Measurements from ENCODE around the gene LCN2.

LCN2 gene

DNA sequence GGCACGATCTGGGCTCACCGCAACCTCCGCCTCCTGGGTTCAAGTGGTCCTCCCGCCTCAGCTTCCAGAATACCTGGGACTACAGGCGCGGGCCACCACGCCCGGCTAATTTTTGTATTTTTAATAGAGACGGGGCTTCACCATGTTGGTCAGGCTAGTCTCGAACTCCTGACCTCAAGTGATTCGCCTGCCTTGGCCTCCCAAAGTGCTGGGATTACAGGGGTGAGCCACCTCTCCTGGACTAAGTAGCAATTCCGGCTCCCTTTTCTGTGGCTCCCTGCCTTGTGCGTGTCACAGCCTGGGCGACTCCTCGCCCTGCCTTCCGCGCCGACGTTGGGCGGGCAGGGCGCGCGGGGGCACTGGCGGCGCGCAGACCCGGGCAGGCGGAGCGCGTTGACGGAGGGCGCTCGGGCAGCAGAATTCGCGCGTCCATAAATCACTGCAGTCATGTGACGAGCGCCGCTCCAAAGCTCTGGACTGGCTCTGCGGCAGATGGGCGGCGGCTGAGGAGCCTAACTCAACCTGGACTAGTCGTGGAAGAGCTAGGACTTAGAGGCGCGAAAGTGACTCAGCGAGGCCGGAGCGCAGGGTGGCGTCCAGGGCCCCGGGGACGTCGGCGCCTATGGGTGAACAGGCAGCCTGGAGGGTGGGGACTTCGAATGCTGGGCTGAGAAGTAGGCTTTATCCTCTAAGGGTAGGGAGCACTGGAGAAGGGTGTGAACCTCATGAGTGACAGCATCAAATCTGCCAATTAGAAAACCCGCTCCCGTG is 43.5 kb downstream of the LCN2 start:
- DNase-seq (ENCODE audit: low read depth in 4 of 4, low spot score in 1 of 4) = peak in 2 of 4 experiments; percentile 19 to 41

DNA sequence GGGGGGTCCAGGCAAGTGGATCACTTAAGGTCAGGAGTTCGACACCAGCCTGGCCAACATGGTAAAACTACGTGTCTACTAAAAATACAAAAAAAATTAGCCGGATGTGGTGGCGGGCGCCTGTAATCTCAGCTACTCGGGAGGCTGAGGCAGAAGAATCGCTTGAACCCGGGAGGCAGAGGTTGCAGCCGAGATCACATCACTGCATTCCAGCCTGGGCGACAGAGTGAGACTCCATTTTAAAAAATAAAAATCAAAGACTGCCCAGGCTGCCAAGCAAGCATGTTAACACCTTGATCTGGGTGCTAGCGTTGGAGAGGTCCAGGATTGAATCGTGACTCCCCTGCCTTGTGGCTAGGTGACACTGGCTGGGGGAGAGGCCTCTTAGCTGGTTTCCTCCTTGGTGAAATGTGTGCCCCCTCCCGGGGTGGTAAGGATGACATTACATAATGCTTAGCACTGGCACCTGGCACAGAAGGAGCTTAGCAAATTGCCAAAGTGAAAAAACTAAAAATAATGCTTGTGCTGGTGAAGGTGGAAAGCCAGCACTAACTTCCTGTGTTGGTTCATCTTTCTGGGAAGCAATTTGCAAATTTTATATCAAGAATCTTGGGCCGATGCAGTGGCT is 44.3 kb downstream of the LCN2 start:
- no peak for DNase-seq (ENCODE audit: low read depth in 4 of 4, low spot score in 1 of 4)

DNA sequence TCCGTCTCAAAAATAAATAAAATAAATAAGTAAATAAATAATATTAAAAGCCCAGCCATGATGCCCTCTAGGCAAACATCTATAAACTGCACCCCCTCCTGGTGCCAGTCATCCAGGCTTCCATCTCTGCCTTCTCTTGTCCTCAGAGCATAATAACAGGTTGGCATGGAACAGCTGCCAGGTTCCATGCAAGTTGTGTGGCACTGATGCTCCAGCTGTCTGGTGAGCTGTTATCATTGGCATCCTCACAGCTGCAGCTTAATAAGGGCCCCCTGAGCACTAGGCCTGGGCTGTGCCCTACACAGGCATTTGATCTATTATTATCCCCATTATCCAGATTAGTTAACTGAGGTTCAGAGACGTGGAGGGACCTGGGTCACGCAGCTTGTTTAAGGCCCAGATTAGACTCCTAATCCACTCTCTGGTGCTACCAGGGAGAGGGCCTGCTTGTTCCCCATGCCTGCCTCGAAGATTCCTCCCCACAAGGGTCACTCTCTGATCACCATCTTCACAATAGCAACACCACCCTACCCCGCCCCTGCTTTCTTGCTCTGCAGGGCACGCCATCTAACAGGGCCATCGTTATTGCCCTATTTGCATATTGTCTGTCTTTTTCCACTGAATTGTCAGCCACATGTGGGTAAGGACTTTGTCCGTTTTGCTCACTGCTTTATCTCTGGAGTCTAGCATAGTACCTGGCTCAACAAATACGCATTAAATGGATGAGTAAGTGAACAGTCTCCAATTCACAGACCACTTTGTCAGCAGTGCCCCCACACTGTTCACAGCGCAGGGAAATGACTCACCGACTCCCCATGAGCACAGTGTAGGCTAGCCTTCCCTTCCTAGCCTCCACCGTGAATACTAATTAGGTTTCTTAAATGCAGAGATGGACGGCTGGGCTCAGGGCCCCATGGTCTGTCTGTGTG is 52.5 kb downstream of the LCN2 start:
- no peak for DNase-seq (ENCODE audit: low read depth in 4 of 4, low spot score in 1 of 4)

DNA sequence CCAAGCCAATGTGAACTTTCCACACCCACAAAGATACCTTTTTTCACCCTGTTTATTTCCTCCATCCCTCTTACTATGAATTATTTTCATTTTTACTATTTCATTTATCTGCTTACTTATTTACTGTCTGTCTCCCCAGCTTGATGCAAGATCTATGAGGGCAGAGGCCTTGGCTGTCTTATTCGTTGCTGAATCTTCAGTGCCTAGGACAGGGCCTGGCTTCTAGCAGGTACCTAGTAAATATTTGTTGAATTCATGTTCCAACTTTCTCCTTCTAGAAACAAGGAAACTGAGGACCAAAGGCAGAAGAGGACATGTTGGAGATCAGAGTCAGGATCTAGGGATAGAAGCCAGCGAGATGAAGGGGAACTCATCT is 53.4 kb downstream of the LCN2 start:
- no peak for DNase-seq (ENCODE audit: low read depth in 4 of 4, low spot score in 1 of 4)
